ENCODE measurements around the gene BRMS1. TPM values are rescaled to one million over a fixed set of nuclear protein-coding genes. Genes with fewer than 3 reads are reported as not detected.
A peak's percentile ranks its signal among the peaks of the same experiment; 100 is the strongest.

Gene BRMS1
- total and polyA plus RNA-seq, 7 donors: 12.6 to 152 (median 33.8) TPM

DNA sequence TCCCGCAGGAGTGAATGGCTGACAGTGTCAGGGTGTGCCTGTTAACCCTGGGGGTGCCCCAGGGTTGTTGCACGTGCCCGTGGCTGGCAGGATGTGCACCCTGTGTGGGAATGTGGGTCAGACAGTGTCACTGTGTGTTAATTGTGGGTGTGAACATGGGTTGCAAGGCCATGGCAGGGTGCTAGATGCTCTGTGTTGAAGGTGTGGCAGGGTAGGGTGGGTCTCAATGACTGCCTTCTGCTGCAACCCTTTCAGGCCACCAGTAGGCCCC, 16.9 kb downstream of the BRMS1 start:
- TF ChIP-seq, protein P1, sequence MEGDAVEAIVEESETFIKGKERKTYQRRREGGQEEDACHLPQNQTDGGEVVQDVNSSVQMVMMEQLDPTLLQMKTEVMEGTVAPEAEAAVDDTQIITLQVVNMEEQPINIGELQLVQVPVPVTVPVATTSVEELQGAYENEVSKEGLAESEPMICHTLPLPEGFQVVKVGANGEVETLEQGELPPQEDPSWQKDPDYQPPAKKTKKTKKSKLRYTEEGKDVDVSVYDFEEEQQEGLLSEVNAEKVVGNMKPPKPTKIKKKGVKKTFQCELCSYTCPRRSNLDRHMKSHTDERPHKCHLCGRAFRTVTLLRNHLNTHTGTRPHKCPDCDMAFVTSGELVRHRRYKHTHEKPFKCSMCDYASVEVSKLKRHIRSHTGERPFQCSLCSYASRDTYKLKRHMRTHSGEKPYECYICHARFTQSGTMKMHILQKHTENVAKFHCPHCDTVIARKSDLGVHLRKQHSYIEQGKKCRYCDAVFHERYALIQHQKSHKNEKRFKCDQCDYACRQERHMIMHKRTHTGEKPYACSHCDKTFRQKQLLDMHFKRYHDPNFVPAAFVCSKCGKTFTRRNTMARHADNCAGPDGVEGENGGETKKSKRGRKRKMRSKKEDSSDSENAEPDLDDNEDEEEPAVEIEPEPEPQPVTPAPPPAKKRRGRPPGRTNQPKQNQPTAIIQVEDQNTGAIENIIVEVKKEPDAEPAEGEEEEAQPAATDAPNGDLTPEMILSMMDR (IDR thresholded peaks at IDR 0.05): no peak
- Histone ChIP-seq H3K9me3 (no peaks in the 10 kb centered on the region), H3K4me3 (no peak overlapping the region), H3K36me3 (ENCODE audit: insufficient read depth in 1 of 2, low read depth in 1 of 2) (peaks cover 0 to 10% of the 10 kb centered on the region in 2 donors), H3K27ac (no peak overlapping the region), H3K27me3 (ENCODE audit: insufficient read depth in 3 of 3, low read length in 2 of 3) (no peaks in the 10 kb centered on the region), H3K4me1 (peaks cover 8% of the 10 kb centered on the region)
- intact Hi-C loops (cut with DNase I): loop anchor here in 1 of 2 donors (1.0 kb wide), 1 partner anchor 16 kb away; no protein-coding TSS in a partner anchor
- ATAC-seq: peak in 1 of 4 donors; percentile 5
- whole genome bisulfite sequencing, 3 donors: 75 to 80% (median 79%) methylated on average over 3 of the region's 3 CpGs
- DNase-seq: peak in 1 of 2 donors; percentile 53

DNA sequence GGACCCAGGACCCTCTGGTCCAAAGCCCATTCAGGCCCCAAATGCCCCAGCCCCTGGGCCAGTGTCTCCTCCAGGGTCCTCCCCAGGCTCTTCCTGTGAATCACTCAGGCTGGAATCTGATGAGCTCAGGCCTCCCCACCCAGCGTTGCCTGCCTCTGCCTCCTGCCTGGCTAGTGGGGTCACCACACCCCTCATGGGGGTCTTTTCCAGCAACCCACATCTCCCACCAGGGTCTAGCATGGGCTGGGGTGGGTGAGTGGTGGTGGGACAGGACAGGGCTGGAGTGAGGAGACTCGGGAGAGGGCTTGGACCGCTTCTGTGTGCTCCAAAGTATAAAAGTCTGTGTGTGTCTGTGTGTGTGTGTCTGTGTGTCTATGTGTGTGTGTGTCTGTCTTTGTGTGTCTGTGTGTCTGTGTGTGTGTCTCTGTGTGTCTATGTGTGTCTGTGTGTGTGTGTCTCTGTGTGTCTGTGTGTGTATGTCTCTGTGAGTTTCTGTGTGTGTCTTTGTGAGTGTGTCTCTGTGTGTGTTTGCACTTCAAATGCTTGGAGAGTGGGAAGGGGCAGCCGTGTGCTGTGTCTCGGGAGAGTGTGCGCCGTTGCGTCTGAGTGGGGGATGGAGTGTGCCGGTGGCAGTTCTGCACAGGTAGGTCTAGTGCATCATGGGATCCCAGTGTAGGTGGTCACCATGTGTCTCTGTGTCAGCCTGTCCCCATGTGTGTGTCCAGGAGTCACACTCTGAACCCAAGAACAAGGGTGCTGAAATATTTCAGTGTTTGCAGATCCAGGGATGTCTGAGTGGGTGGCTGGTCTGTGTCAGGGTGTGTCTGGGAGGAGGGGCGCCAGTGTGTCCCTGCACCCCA, 17.5 kb downstream of the BRMS1 start:
- TF ChIP-seq, protein P1 (IDR thresholded peaks at IDR 0.05): no peak
- no peaks in the 10 kb centered on the region for H3K27me3 ChIP-seq (ENCODE audit: insufficient read depth in 3 of 3, low read length in 2 of 3)
- H3K27ac ChIP-seq: no peak overlapping the region
- intact Hi-C loops (cut with DNase I): loop anchor here in 1 of 2 donors (1.0 kb wide), 1 partner anchor 15 kb away; no protein-coding TSS in a partner anchor
- peak in 2 of 4 donors; percentile 9 to 31 for ATAC-seq
- peaks cover 8% of the 10 kb centered on the region for H3K4me1 ChIP-seq
- H3K36me3 ChIP-seq (ENCODE audit: insufficient read depth in 1 of 2, low read depth in 1 of 2): peaks cover 0 to 5% of the 10 kb centered on the region in 2 donors
- DNase-seq: peak; percentile 41 to 71
- WGBS, 3 donors: 73 to 81% (median 79%) methylated on average over 10 of the region's 10 CpGs
- no peaks in the 10 kb centered on the region for H3K9me3 ChIP-seq
- H3K4me3 ChIP-seq: no peak overlapping the region

DNA sequence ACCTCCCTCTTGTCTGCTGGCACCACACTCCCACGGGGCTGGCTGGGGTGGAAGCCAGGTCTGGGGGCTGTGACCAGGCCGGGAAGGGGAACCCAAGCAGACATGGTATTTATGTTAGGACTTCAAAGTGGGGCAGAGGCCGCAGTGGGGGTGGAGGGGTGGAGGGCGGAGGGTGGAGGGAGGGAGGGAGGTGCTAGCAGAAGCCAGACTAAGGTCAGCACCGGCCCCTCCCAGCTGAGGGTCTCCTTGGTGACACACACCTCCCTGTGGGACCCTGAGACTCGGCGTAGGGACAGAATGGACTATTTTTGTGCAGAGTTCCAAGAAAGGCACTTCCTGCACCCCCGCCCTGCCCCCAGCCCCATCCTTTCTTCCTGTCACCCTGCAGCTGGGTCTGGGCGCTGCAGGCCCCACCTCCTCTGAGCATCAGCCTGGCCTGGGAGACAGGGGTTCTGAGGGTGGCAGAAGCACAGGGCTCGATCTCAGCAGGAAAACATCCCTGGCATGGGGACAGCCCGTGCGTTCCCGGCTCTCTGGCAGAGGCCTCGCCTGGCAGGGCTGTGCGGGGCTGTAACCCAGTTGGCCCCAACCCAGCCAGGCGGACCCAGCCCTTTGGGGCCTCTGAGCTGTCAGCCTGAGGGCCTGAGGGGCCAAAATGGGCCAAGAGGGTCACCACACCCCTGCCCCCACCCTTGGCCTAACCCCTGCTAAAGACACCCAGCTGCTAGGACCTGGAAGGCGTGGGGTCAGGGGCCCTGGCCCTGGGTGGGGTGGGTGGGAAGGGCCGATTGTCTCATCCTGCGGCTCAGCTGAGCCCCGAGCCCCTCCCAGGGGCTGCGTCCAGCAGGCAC, 18.4 kb downstream of the BRMS1 start:
- intact Hi-C loops (cut with DNase I): no loop called here

DNA sequence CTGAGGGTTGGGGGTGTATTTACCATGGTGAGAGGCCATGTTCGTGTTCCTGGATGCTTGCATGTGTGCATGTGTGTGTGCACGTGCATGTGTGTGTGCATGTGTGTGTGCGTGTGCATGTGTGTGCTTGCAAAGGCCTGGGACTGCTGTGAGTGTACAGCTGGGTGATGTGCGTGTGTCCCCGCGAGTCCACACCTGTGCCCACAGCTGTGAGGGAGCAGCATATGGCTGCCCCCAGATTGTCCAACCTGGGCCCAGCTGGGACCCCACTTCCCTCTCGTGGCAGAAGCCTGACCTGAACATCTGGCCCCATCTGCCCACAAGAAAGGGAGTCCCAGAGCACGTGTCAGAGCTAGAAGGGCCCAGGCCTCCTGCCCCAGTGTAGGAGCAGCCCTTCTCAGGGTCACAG, 19.6 kb downstream of the BRMS1 start:
- ATAC-seq: no peak
- intact Hi-C loops (cut with DNase I): no loop called here
- H3K9me3 ChIP-seq: no peaks in the 10 kb centered on the region
- DNase-seq: no peak
- 76 to 82% (median 81%) methylated on average over 7 to 8 of the region's 8 CpGs for WGBS, 3 donors
- no peaks in the 10 kb centered on the region for H3K36me3 ChIP-seq (ENCODE audit: insufficient read depth in 1 of 2, low read depth in 1 of 2)
- no peaks in the 10 kb centered on the region for H3K27me3 ChIP-seq (ENCODE audit: insufficient read depth in 3 of 3, low read length in 2 of 3)
- TF ChIP-seq, protein P1 (IDR thresholded peaks at IDR 0.05): no peak
- peaks cover 8% of the 10 kb centered on the region for H3K4me1 ChIP-seq
- no peak overlapping the region for H3K27ac ChIP-seq
- H3K4me3 ChIP-seq: no peak overlapping the region

More for the DNA sequence above, 18.4 kb downstream of the BRMS1 start:
- 31 to 43% (median 33%) methylated on average over 20 to 21 of the region's 21 CpGs for WGBS, 3 donors
- ATAC-seq: peak; percentile 12 to 54 (median 44)
- peak; percentile 74 to 81 for DNase-seq
- peaks cover 8% of the 10 kb centered on the region for H3K4me1 ChIP-seq
- no peaks in the 10 kb centered on the region for H3K36me3 ChIP-seq (ENCODE audit: insufficient read depth in 1 of 2, low read depth in 1 of 2)
- H3K27ac ChIP-seq: no peak overlapping the region
- TF ChIP-seq, protein P1 (IDR thresholded peaks at IDR 0.05): no peak
- no peak overlapping the region for H3K4me3 ChIP-seq
- H3K27me3 ChIP-seq (ENCODE audit: insufficient read depth in 3 of 3, low read length in 2 of 3): no peaks in the 10 kb centered on the region
- H3K9me3 ChIP-seq: no peaks in the 10 kb centered on the region
